Stomach smooth muscle (tissue), 2 donors: ENCODE results near the gene SLC15A3.

Experiments
- H3K27ac ChIP-seq: one replicate; pipeline ENCODE4 v1.7.0; 2013; ENCODE audit warnings: mild to moderate bottlenecking, low read length, inconsistent platforms
- H3K27me3 ChIP-seq, 2 donors: one replicate each; pipeline ENCODE4 v1.7.0; 2013; ENCODE audit warnings: low read length in 2 of 2; ENCODE audit not compliant: insufficient read depth in 2 of 2, control insufficient read depth in 1 of 2
- H3K36me3 ChIP-seq, 2 donors: one replicate each; pipeline ENCODE4 v1.7.0; 2013; ENCODE audit warnings: low read length in 2 of 2; ENCODE audit not compliant: control insufficient read depth in 2 of 2, insufficient read depth in 2 of 2
- H3K4me1 ChIP-seq: one replicate; pipeline ENCODE4 v1.7.0; 2013; ENCODE audit warnings: low read length; ENCODE audit not compliant: control insufficient read depth, insufficient read depth
- H3K4me3 ChIP-seq, 2 donors: one replicate each; pipeline ENCODE4 v1.7.0; 2013; ENCODE audit warnings: low read length in 2 of 2
- H3K9ac ChIP-seq, 2 donors: one replicate each; pipeline ENCODE4 v1.7.0; 2013; ENCODE audit warnings: low read length in 2 of 2, mild to moderate bottlenecking in 1 of 2
- H3K9me3 ChIP-seq, 2 donors: one replicate each; pipeline ENCODE4 v1.7.0; 2013; ENCODE audit warnings: low read length in 2 of 2; ENCODE audit not compliant: control insufficient read depth in 2 of 2
- donor health status: healthy.
- donor health status: Pancreatic carcinoma.

Gene SLC15A3

DNA sequence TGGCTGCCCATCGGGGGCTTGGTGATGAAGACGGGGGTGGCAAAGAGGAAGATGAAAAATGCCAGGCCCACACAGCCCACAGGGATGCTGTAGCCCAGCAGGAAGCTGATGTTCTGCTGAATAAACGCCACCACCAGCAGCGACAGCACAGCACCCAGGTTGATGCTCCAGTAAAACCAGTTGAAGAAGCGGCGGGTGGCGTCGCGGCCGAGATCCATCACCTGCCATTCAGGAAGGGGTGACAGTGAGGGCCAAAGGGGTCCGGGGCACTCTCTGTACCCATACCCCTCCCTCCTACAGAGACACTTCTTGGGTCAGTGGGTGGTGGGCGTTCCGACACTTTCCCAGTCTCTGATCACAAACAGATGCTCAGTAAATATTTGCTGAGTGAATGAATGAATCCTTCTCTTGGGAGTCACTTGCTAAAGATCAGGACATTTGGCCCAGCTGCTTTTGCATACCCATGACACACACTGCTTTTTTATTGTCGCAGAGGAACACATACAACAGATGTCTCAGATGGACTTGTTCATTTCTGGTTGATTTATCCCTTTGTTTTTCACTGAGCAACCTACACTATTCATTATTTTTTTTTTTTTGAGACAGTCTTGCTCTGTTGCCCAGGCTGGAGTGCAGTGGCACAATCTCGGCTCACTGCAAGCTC, 5.2 kb downstream of the SLC15A3 start:
- Histone ChIP-seq H3K27ac (no peak overlapping the region), H3K4me1 (peaks cover 16% of the 10 kb centered on the region), H3K27me3 (no peaks in the 10 kb centered on the region), H3K36me3 (peaks cover 3 to 17% of the 10 kb centered on the region in 2 donors), H3K9me3 (no peaks in the 10 kb centered on the region), H3K9ac (no peak overlapping the region), H3K4me3 (no peak overlapping the region)

- H3K36me3 ChIP-seq, result peaks cover 3 to 22% of the 10 kb centered on the region in 2 donors
- no peaks in the 10 kb centered on the region for H3K9me3 ChIP-seq
- no peak overlapping the region for H3K4me3 ChIP-seq
- no peaks in the 10 kb centered on the region for H3K27me3 ChIP-seq
- no peak overlapping the region for H3K27ac ChIP-seq
- H3K4me1 ChIP-seq, result peaks cover 7% of the 10 kb centered on the region
- H3K9ac ChIP-seq, result no peak overlapping the region
These were observed 6.7 kb downstream of the SLC15A3 start for GRCh38 chr11:60945295-60945667.

- Histone ChIP-seq H3K9ac (no peak overlapping the region), H3K36me3 (peaks cover 3 to 22% of the 10 kb centered on the region in 2 donors), H3K4me3 (no peak overlapping the region), H3K27me3 (no peaks in the 10 kb centered on the region), H3K9me3 (no peaks in the 10 kb centered on the region), H3K4me1 (peaks cover 3% of the 10 kb centered on the region), H3K27ac (no peak overlapping the region)
These were observed 7.3 kb downstream of the SLC15A3 start for GRCh38 chr11:60944490-60945294.

- Histone ChIP-seq H3K4me1 (no peaks in the 10 kb centered on the region), H3K27ac (no peak overlapping the region), H3K36me3 (peaks cover 6 to 29% of the 10 kb centered on the region in 2 donors)
These were observed 8.9 kb downstream of the SLC15A3 start for GRCh38 chr11:60942970-60943565.

DNA sequence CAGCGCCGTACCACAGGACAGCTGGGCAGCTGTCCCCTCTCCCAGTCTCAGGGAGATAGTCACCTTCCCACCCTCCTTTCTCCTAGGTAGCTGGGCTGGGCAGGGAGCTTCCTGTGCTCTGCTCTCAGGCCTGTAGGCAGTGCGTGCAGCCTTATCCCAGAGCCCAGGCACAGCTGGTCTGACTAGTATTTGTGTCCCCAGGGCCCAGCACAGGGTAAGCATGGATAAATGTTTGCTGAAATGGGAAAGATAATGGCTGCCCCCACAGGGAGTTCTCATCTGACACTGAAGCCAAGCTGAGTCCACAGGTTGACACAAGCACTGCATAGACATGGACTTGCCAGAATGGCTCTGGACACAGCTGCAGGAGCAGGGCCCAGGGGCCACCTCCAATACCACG, 9.8 kb downstream of the SLC15A3 start:
- H3K9ac ChIP-seq, result no peak overlapping the region
- no peak overlapping the region for H3K4me3 ChIP-seq
- H3K4me1 ChIP-seq, result no peaks in the 10 kb centered on the region
- H3K36me3 ChIP-seq, result peaks cover 6 to 29% of the 10 kb centered on the region in 2 donors
- no peak overlapping the region for H3K27ac ChIP-seq
- no peaks in the 10 kb centered on the region for H3K9me3 ChIP-seq
- H3K27me3 ChIP-seq, result no peaks in the 10 kb centered on the region

More at GRCh38 chr11:60942970-60943565, 8.9 kb downstream of the SLC15A3 start:
- H3K9me3 ChIP-seq, result no peaks in the 10 kb centered on the region
- H3K27me3 ChIP-seq, result no peaks in the 10 kb centered on the region
- H3K4me3 ChIP-seq, result no peak overlapping the region
- H3K9ac ChIP-seq, result no peak overlapping the region

- H3K4me3 ChIP-seq, result no peak overlapping the region
- H3K27me3 ChIP-seq, result no peaks in the 10 kb centered on the region
- no peak overlapping the region for H3K27ac ChIP-seq
- no peaks in the 10 kb centered on the region for H3K4me1 ChIP-seq
- no peak overlapping the region for H3K9ac ChIP-seq
- H3K36me3 ChIP-seq, result peaks cover 6 to 29% of the 10 kb centered on the region in 2 donors
- no peaks in the 10 kb centered on the region for H3K9me3 ChIP-seq
These were observed 10.4 kb downstream of the SLC15A3 start for GRCh38 chr11:60941371-60942119.

DNA sequence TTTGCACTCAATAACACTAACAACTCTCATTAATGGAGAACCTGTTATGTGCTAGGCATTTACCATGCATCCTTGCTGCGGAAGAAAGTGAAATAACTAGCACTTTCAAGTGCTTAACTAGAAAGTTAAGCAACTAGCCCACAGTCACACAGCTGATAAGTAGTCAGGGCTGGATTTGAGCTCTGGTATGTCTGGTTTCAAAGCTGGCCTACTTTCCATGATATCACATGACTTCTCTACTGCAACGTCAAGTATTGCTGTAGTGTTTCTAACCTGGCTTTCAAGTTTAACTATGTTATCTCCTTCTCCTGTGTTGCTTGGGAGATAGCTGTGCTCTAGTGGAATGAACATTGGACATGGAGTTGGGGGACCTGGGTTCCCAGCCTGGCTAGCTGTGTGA, 12.1 kb downstream of the SLC15A3 start:
- H3K9ac ChIP-seq, result no peak overlapping the region
- no peak overlapping the region for H3K27ac ChIP-seq
- no peaks in the 10 kb centered on the region for H3K9me3 ChIP-seq
- no peak overlapping the region for H3K4me3 ChIP-seq
- H3K36me3 ChIP-seq, result peaks cover 3 to 23% of the 10 kb centered on the region in 2 donors
- no peaks in the 10 kb centered on the region for H3K4me1 ChIP-seq
- no peaks in the 10 kb centered on the region for H3K27me3 ChIP-seq

- H3K27me3 ChIP-seq, result no peaks in the 10 kb centered on the region
- H3K9me3 ChIP-seq, result no peaks in the 10 kb centered on the region
- H3K4me3 ChIP-seq, result no peak overlapping the region
- H3K4me1 ChIP-seq, result no peaks in the 10 kb centered on the region
- H3K27ac ChIP-seq, result no peak overlapping the region
- no peak overlapping the region for H3K9ac ChIP-seq
- H3K36me3 ChIP-seq, result peaks cover 3 to 20% of the 10 kb centered on the region in 2 donors
These were observed 12.7 kb downstream of the SLC15A3 start for GRCh38 chr11:60939301-60939700.

- Histone ChIP-seq H3K27me3 (no peaks in the 10 kb centered on the region), H3K36me3 (peaks cover 3 to 19% of the 10 kb centered on the region in 2 donors), H3K4me1 (no peaks in the 10 kb centered on the region), H3K9ac (no peak overlapping the region), H3K9me3 (no peaks in the 10 kb centered on the region), H3K4me3 (no peak overlapping the region), H3K27ac (no peak overlapping the region)
These were observed 13.5 kb downstream of the SLC15A3 start for GRCh38 chr11:60938500-60938899.

DNA sequence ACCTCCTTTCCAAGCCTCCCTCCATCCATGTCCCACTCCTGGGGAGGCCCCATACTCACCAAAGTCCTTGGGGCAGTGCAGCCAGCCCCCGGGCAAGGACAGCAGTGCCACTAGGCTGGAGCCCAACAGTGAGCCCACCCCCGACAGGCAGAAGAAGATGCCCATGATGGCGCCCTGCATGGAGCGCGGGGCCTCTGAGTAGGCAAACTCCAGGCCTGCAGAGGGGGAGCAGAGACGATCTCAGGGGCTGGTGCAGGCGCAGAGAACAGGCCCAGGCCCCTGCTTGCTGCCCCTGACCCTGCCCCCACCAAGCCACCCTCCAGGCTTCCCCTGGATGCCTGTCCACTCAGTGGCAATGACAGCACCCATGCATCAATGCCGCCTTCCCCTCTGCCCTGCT, 14.2 kb downstream of the SLC15A3 start:
- Histone ChIP-seq H3K4me1 (no peaks in the 10 kb centered on the region), H3K27me3 (no peaks in the 10 kb centered on the region), H3K9ac (no peak overlapping the region), H3K36me3 (peaks cover 3 to 17% of the 10 kb centered on the region in 2 donors), H3K4me3 (no peak overlapping the region), H3K9me3 (no peaks in the 10 kb centered on the region), H3K27ac (no peak overlapping the region)
